ENCODE measurements around the gene UBE2V1. TPM values are rescaled to one million over a fixed set of nuclear protein-coding genes. Genes with fewer than 3 reads are reported as not detected.
"Not testable (repeated sequence)": the region's sequence is repeated elsewhere in the genome, so short reads cannot be mapped to it uniquely, and the experiment has no call there.

Gene UBE2V1
- 82.6 TPM for total RNA-seq

DNA sequence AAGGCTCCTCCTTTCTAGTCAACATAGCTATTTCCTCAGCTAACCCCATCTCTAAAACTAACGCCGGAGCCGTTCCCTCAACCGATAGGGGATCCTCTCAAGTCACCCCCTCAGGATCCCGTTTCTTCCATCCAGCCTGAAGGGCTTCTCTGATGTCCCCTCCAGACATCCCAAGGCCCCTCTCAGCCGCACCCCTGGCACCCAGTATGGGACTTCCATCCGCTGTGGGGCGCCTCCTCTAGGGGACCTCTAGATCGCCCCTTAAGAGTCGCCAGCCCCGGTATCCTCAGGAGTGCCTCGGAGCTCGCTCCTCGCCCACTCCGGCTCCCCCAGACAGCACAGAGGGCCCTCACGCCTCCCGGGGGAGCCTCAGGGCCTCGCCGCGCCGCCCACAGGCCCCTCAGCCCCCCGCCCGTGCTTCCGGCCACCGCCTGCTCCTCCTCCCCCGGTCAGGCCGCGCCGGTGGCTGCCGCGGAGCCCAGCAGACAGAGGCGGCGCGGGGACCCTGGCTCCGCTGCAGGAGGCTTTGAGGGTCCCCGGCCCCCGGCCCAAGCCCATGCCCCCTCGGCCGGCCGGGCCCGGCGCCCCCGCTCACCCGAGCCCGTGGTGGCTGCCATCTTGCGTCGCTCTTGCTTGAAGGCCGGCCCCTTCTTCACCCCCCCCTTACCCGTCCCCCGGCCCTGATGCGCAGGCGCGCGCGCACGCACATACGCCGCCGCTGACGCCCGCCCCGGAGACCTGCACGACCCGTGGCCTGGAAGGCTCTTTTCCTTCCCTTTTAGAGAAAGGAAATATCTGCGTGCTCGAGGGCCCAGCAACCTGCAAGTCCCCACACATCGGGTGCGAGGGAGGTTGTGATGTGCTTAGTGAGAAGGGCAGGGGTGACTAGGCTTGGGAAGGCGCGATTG is at the start of gene UBE2V1:
Gene UBE2V1 (minus strand): TSS at position 639 of the 908 bp plus-strand sequence. CDS start 22 bp downstream, at position 617.
- DNase-seq (ENCODE audit: low spot score), result peak; percentile 91

DNA sequence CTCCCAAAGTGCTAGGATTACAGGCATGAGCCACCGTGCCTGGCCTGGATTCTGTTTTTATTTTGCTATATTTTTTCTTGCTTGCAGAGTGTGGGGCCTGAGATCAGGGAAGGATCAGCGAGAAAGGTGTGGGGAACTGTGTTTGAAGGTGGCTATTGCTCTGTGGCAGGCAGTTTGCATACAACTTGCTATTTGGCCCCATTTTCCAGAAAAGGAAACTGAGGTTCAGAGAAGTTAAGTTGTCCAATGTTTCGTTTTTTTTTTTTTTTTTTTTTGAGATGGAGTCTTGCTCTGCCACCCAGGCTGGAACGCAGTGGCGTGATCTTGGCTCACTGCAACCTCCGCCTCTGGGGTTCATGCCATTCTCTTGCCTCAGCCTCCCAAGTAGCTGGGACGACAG is 48.5 kb upstream of the UBE2V1 start:
- DNase-seq (ENCODE audit: low spot score), result not testable (repeated sequence)

DNA sequence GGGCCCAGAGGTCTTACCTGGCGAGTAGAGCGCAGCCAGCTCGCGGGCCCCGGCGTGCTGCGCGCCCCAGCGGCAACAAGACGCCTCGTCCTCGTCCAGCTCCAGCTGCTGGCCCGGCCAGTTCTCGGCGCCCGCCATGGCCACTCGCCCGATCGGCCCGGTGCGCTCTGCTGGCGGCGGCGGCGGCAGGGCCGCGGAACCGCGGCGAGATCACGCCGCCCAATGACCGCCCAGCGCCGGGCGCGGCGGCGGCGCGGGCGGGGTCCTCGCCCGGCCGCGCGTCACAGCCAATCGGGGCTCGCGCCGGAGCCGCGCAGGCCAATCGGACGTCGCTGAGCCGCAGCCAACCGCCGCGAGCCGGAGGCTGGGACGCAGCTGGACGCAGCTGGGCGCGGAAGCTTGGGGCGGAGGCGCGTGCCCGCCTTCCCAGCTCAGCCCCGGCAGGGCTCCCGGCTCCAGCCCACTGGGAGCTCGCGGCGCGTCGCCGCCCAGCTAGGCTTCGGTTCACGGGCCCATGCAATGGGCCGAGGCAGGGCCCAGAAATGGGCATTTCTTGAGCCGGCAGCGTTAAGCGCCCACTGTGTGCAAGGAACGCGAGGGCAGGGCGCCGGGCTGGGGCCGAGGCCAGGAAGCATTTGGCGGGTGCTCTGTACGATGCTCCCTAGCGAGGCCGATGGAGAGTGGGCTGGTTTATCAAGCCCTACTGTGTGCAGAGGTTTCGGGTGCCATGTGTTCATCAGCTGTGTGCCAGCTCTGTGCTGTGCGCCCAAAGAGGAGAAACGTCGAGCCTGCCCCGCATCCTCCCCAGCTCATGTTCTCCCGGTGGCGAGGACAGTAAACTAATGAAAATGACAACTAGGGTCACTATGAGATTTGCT is 40.8 kb upstream of the UBE2V1 start, which contains the start of gene PEDS1:
Gene PEDS1 (minus strand): TSS at position 224 of the 878 bp plus-strand sequence. CDS start 86 bp downstream, at position 138.
- DNase-seq (ENCODE audit: low spot score), result peak; percentile 91

- no peak for DNase-seq (ENCODE audit: low spot score)
These were observed 40.2 kb upstream of the UBE2V1 start for GRCh38 chr20:50153153-50153499.

DNA sequence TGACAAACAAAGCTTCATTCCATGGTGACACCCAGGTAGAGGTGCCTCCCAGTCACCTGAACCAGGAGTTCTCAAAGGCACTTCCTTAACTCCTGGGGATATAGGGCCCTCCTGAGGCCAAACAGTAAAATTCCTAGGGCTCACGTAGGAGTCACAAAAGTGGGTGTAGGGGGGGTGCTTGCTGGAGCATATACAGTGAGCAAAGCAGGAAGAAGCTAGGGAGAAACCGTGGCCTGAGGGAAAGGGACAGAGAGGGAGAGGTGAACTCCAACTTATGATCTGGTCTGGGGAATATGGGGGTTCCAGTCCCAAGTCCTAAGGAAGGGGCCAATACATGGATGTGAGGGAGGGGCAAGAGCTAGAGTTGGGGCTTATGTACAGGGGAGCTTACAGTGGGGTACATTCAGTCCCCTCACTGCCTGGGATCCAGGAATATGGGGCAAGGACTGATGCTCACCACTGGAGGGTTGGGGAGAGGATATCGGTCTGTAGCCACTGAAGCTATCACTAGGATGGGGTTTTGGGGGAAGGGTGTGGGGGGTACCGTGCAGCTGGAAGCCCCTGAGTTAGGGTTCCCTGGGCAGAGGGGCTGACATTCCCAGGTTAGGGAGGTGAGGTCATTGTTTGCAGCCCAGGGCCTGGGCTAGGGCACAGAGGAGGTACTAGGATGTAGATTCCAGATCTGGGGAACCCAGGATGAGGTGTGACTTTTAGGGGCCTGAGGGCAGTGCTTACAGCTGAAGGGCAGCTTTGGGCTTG is 39.6 kb upstream of the UBE2V1 start:
- no peak for DNase-seq (ENCODE audit: low spot score)

DNA sequence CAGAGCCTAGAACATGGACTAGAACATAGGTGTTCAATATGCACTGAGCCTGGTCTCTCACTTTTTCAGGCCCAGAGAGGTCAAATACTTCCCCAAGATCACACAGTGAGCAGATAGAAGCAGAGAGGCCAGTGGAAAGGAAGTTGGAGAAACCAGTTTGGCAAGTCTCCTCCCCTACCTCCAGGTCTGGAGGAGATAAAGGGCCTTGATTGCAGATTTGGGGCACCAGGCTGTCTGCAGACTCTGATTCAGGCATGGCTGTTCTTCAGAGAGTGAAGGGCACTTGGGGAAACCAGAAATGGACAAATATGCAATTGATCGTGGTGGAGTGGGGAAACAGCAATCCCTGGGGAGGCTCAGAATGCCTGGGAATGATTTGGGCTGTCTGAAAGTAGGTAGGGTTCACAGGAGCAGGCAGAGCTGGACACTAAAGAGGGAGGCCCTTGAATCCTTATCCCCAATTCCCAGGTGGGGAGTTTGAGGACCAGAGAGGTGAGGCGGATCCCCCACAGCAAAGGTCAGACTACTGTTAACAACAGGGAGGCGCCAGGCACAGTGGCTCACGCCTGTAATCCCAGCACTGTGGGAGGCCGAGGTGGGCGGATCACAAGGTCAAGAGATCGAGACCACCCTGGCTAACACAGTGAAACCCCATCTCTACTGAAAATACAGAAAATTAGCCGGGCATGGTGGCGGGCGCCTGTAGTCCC is 38.2 kb upstream of the UBE2V1 start:
- DNase-seq (ENCODE audit: low spot score), result peak; percentile 54

GRCh38 chr20:50149481-50150254 is 36.7 kb upstream of the UBE2V1 start:
- no peak for DNase-seq (ENCODE audit: low spot score)

GRCh38 chr20:50146732-50147662 is 34.0 kb upstream of the UBE2V1 start:
- peak; percentile 62 for DNase-seq (ENCODE audit: low spot score)

DNA sequence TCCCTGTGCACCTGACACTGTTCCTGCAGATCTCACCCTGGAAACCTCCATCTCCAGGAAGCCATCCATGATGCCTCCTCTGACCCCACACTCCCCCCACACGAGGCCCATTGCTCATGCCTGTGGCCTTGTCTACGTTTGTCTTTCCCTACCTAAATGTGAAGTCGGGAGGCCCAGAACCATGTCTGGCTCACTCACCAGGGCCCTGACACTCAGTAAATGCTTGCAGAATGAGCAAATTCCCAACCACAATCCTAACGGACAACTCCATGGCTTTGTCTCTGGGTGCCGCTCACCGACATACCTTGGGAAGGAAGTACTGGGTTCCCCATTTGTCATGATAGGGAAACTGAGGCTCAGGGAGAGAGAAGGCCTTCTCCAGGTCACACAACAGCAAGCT is 33.3 kb upstream of the UBE2V1 start:
- no peak for DNase-seq (ENCODE audit: low spot score)

DNA sequence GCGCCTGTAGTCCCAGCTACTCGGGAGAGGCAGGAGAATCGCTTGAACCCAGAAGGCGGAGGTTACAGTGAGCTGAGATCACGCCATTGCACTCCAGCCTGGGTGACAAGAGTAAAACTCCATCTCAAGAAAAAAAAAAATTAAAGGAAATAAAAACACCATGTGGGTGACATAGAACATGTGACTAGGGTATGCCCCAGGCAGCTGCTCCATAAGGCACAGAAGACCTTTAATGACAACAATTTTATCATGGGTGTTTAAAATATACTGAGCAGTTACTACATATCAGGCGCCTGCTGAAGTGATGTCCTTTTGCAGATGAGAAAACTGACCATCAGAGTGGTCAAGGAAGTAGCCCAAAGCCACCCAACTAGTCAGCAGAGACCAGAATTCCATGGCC is 32.6 kb upstream of the UBE2V1 start:
- no peak for DNase-seq (ENCODE audit: low spot score)

DNA sequence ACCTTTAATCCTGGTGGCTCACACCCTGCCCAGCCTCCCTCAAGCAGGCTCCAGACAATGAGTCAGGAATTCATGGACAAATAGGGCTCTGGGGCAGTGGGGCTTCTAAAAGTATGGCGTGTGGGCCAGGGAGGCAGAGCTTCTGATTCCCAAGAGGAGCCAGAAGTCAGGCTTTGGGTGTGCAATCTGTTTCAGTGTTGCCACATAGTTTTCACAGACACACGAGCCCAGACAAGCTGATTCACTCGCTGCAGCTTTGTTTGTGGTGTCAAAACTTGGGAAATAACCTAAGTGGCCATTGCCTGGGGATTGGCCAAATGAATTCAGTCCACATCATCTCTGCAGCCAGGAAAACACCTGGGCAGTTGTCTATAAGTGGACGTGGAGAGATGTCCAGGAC is 31.4 kb upstream of the UBE2V1 start:
- peak; percentile 30 for DNase-seq (ENCODE audit: low spot score)

GRCh38 chr20:50142812-50143211 is 29.9 kb upstream of the UBE2V1 start:
- DNase-seq (ENCODE audit: low spot score), result no peak

- DNase-seq (ENCODE audit: low spot score), result no peak
These were observed 29.0 kb upstream of the UBE2V1 start for GRCh38 chr20:50141811-50142561.

GRCh38 chr20:50141018-50141675 is 28.2 kb upstream of the UBE2V1 start:
- DNase-seq (ENCODE audit: low spot score), result no peak

DNA sequence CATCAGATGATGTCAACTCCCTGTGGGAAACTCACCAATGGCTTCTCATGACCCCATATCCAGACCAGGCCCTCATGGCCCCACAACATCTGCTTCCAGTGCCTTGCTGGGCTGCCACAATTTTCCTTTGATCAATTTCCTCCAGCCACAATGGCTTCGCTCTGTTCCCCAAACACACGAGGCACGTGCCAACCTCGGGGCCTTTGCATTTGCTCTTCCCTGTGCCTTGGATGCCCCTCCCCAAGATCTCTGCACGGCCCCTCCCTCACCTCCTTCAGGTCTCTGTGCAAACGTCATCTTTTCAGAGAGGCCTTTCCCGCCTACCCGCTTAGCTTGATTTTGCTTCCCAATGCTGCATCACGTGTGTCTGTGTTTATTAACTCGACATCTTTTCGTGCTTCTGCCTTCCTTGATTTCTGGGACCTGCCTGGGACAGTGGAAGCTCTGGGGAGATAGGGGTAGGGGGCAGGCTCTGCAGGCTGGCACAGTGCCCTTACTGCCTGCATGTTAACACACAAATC is 27.4 kb upstream of the UBE2V1 start:
- DNase-seq (ENCODE audit: low spot score), result no peak

DNA sequence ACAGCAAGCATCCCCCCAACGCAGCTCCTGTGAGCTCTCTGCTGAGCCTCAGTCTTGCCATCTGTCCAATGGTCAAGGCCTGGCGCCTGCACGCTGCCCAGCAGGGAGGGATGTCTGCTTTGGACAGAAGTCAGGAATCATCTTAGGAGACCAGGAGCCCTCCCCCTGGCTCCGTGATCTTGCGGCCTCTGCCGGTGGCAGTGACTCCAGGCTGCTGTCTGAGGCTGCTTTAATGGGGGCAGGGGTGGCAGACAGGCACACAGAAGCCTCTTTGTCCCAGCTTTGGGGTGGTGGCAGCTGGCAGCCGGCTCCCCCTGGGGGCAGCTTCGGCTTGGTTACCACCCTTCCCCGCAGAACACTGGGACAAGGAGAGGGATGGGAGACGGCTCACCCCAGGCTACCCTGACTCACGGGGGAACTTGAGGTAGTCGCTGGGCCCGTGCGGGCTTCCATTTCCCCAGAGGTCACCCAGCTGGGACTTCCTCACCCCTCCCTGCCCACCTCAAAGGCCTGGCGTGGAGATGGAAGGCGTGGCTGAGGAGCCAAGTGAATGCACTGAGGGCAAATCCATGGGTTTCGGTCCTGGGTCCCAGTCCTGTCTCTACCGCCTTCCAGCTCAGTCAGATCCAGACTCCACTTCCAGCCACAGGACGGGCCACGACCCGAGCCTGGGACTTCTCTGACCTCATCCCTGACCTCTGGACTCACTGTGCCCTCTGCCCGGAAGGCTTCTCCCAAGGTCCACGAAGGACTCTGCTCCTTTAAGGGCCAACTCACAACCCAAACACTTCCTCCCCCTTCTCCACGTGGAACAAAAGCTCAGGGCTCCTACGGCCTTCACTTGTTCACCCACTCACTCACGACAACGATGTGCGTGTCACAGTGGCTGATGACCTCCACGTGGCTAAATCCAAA is 25.8 kb upstream of the UBE2V1 start:
- no peak for DNase-seq (ENCODE audit: low spot score)

DNA sequence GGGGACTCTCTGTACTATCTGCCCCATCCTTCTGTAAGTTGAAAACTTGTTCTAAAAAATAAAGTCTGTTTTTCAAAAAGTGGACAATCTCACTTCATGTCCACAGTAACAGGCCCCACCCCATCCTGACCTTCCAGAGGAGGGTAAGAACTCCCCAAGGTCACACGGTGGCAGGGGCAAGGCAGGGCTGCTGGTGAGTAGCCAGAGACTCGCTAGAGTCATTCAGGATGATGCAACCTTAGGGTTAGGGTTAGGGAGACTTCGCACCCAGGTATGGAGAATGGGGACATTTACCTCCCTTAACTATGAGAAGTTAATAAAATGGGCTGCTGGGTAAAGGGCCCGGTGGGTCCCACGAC is 25.1 kb upstream of the UBE2V1 start:
- DNase-seq (ENCODE audit: low spot score), result no peak

All from mucosa of gallbladder (tissue), 1 donor.